ENCODE measurements around the gene DCDC1.

DNA sequence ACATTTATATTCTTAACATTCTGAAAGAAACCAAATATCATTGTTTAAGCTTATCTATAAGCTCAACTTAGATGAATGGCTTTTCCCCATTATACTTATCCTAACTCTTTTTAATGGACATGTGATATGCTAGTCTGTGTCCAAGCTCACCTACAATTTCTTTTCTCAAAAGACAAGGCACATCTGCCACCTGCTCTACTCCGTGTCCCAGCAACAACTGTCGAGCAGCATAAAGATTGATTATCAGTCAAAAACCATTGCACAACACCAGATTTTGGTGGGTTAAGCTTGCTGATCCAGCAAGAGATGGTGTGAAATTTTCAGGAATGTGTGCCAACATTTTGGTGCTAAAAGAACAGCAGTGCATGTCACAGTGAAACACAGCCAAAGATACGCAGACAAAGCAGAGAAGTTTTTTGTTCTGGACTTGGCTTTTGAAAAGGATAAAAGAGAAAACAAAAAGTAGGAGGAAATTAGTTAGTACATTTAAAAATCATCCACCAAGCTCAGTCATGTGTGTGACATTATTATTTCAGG, 65.8 kb downstream of the DCDC1 start:
- TF ChIP-seq, protein P1, sequence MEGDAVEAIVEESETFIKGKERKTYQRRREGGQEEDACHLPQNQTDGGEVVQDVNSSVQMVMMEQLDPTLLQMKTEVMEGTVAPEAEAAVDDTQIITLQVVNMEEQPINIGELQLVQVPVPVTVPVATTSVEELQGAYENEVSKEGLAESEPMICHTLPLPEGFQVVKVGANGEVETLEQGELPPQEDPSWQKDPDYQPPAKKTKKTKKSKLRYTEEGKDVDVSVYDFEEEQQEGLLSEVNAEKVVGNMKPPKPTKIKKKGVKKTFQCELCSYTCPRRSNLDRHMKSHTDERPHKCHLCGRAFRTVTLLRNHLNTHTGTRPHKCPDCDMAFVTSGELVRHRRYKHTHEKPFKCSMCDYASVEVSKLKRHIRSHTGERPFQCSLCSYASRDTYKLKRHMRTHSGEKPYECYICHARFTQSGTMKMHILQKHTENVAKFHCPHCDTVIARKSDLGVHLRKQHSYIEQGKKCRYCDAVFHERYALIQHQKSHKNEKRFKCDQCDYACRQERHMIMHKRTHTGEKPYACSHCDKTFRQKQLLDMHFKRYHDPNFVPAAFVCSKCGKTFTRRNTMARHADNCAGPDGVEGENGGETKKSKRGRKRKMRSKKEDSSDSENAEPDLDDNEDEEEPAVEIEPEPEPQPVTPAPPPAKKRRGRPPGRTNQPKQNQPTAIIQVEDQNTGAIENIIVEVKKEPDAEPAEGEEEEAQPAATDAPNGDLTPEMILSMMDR (conservative IDR thresholded peaks at IDR 0.05): no peak
- no peak for TF ChIP-seq EZH2 (IDR thresholded peaks at IDR 0.05; ENCODE audit: low read depth)
